Measurements from ENCODE around the gene SLC12A7. TPM values are rescaled to one million over a fixed set of nuclear protein-coding genes. Genes with fewer than 3 reads are reported as not detected.

SLC12A7 gene
- total RNA-seq, 2 donors from 2014 or later = 58.9 to 61.6 TPM

GRCh38 chr5:1156754-1157460 is 45.0 kb upstream of the SLC12A7 start:
- Histone ChIP-seq H3K27me3 (ENCODE audit: control insufficient read depth, insufficient read depth, low read length, poor library complexity, severe bottlenecking) (peaks cover 33% of the 10 kb centered on the region), H3K4me1 (ENCODE audit: control insufficient read depth, insufficient read depth, low read length) (peaks cover 10% of the 10 kb centered on the region), H3K9ac (ENCODE audit: extremely low read depth, low read length, poor library complexity, severe bottlenecking) (no peak overlapping the region), H3K27ac (ENCODE audit: low read depth, low read length) (no peak overlapping the region), H3K36me3 (ENCODE audit: control insufficient read depth, insufficient read depth, low read length) (no peaks in the 10 kb centered on the region), H3K4me3 (ENCODE audit: low read length) (no peak overlapping the region), H3K9me3 (ENCODE audit: control insufficient read depth, low read length) (no peaks in the 10 kb centered on the region)
- Mint-ChIP-seq H3K4me3 (peak overlapping the region; percentile 19), H3K27me3 (ENCODE audit: insufficient read depth) (peaks cover 40% of the 10 kb centered on the region), H3K36me3 (ENCODE audit: low read depth) (no peaks in the 10 kb centered on the region), H3K27ac (no peak overlapping the region), H3K9me3 (no peaks in the 10 kb centered on the region), H3K4me1 (peaks cover 40% of the 10 kb centered on the region)
- no peak for DNase-seq
- TF ChIP-seq CTCF (conservative IDR thresholded peaks at IDR 0.05) = no peak
- 92 to 94% methylated on average over 6 to 11 of the region's 11 CpGs for WGBS, 2 experiments (ENCODE audit: insufficient coverage in 1 of 2, insufficient read length in 1 of 2)

- H3K27ac Mint-ChIP-seq = no peak overlapping the region
- H3K9me3 Mint-ChIP-seq = no peaks in the 10 kb centered on the region
- H3K36me3 Mint-ChIP-seq (ENCODE audit: low read depth) = no peaks in the 10 kb centered on the region
- no peak overlapping the region for H3K4me3 ChIP-seq (ENCODE audit: low read length)
- peaks cover 33% of the 10 kb centered on the region for H3K27me3 ChIP-seq (ENCODE audit: control insufficient read depth, insufficient read depth, low read length, poor library complexity, severe bottlenecking)
- peaks cover 10% of the 10 kb centered on the region for H3K4me1 ChIP-seq (ENCODE audit: control insufficient read depth, insufficient read depth, low read length)
- H3K9me3 ChIP-seq (ENCODE audit: control insufficient read depth, low read length) = no peaks in the 10 kb centered on the region
- H3K27ac ChIP-seq (ENCODE audit: low read depth, low read length) = no peak overlapping the region
- no peak for TF ChIP-seq CTCF (conservative IDR thresholded peaks at IDR 0.05)
- no peaks in the 10 kb centered on the region for H3K36me3 ChIP-seq (ENCODE audit: control insufficient read depth, insufficient read depth, low read length)
- H3K4me3 Mint-ChIP-seq = peak overlapping the region; percentile 19
- 25 to 43% methylated on average over 12 to 51 of the region's 51 CpGs for WGBS, 2 experiments (ENCODE audit: insufficient coverage in 1 of 2, insufficient read length in 1 of 2)
- peaks cover 37% of the 10 kb centered on the region for H3K4me1 Mint-ChIP-seq
- H3K9ac ChIP-seq (ENCODE audit: extremely low read depth, low read length, poor library complexity, severe bottlenecking) = no peak overlapping the region
- peaks cover 40% of the 10 kb centered on the region for H3K27me3 Mint-ChIP-seq (ENCODE audit: insufficient read depth)
- DNase-seq = peak; percentile 75
Observed at GRCh38 chr5:1156033-1156753, 44.3 kb upstream of the SLC12A7 start.

GRCh38 chr5:1155191-1156032 is 43.5 kb upstream of the SLC12A7 start:
- no peaks in the 10 kb centered on the region for H3K36me3 ChIP-seq (ENCODE audit: control insufficient read depth, insufficient read depth, low read length)
- 7 to 28% methylated on average over 5 to 97 of the region's 98 CpGs for whole genome bisulfite sequencing, 2 experiments (ENCODE audit: insufficient coverage in 1 of 2, insufficient read length in 1 of 2)
- no peak overlapping the region for H3K4me3 ChIP-seq (ENCODE audit: low read length)
- H3K4me1 ChIP-seq (ENCODE audit: control insufficient read depth, insufficient read depth, low read length) = peaks cover 10% of the 10 kb centered on the region
- no peak overlapping the region for H3K27ac Mint-ChIP-seq
- peak overlapping the region; percentile 41 for H3K4me3 Mint-ChIP-seq
- H3K4me1 Mint-ChIP-seq = peaks cover 40% of the 10 kb centered on the region
- H3K9ac ChIP-seq (ENCODE audit: extremely low read depth, low read length, poor library complexity, severe bottlenecking) = no peak overlapping the region
- no peaks in the 10 kb centered on the region for H3K9me3 ChIP-seq (ENCODE audit: control insufficient read depth, low read length)
- no peaks in the 10 kb centered on the region for H3K36me3 Mint-ChIP-seq (ENCODE audit: low read depth)
- H3K27me3 Mint-ChIP-seq (ENCODE audit: insufficient read depth) = peaks cover 40% of the 10 kb centered on the region
- H3K27me3 ChIP-seq (ENCODE audit: control insufficient read depth, insufficient read depth, low read length, poor library complexity, severe bottlenecking) = peaks cover 33% of the 10 kb centered on the region
- no peaks in the 10 kb centered on the region for H3K9me3 Mint-ChIP-seq
- no peak for DNase-seq
- no peak for TF ChIP-seq CTCF (conservative IDR thresholded peaks at IDR 0.05)
- H3K27ac ChIP-seq (ENCODE audit: low read depth, low read length) = no peak overlapping the region

Data from endodermal cell (in vitro differentiated cells).